Skin epidermis (tissue), 12 donors: Measurements from ENCODE around the gene DMPK.
"Not testable (repeated sequence)": the region's sequence is repeated elsewhere in the genome, so short reads cannot be mapped to it uniquely, and the experiment has no call there.

Experiments used
- H3K27ac ChIP-seq, 21 experiments: fragments of 200-600 bp; sonication (generic) in 11 of 21; one replicate each; pipeline ENCODE4 v1.5.0; 2020; ENCODE audit warnings: mild to moderate bottlenecking in 3 of 21, inconsistent platforms in 2 of 21, moderate library complexity in 2 of 21
- H3K4me3 ChIP-seq, 7 experiments: fragments of 200-600 bp; sonication (generic) in 2 of 7; one replicate each; pipeline ENCODE4 v1.5.0; 2020; ENCODE audit warnings: inconsistent platforms in 2 of 7, mild to moderate bottlenecking in 2 of 7, moderate library complexity in 1 of 7

DMPK gene

DNA sequence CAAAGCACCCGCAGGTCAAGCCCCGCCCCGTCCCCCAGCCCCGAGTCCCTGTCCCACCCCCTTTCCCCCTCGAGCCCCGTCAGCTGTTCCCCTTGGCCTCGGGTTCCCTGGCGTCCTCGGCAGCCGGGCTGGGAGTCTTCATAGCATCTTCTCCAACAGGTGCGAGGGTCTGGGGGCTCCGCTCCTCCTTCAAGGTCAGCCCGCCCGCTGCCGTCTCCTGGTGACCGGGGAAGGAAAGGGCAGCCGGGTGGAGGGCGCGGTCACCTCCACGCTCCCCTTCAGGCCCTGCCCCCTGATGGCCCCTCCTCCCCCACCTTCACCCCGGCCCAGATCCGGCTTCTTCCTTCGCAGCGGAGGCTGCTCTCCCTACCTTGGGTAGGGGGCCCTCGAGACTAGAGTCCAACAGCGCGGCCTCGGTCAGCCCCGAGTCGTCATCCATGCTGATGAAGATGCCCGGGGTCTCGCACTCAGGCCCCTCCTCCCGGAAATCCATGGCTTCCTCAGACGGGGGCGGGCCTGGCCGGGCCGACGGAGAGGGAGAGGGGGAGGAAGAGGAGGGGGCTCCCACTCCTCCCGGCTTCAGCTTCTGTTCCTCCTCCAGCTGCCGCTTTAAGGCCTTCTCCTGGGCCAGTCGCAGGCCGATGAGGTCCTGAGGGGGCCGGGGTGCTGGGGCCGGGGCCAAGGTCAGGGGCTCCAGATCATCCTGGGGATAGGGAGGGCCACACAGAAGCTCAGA, 33.4 kb upstream of the DMPK start:
- peak overlapping the region in 3 of 7 experiments; percentile 1 to 18 (median 11) for H3K4me3 ChIP-seq
- H3K27ac ChIP-seq, result no peak overlapping the region

DNA sequence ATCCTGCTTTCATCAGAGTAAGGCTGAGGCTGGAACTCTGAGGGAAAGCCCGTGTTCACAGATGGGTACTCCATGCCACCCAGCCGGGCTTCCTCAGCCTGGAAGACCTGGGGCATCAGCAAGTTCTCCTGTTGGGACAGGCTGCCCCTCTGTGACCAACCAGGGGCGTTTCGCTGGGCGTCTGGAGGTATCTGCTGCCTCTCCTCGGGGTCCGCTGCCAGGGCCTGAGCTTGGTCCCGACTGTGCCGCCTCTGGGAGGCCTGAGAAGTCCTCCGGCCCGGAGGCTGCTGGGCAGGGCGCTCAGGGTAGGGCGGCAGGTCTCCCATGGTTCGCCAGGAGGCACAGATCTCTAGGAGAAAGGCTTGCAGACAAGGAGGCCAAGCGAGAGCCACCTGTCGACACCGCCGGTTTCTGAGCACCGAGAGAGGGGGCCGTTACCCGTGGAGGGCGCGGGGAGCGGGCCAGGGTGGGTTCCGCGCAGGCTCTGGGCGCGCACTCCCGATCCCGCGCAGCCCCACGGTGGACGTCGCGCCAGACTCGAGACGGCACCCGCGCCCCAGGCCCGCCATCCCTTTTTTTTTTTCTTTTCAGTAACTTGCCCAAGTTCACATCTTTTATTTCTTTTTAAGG, 32.7 kb upstream of the DMPK start, which contains the start of gene RSPH6A:
TSS of gene RSPH6A (minus strand) at position 458 of the 630 bp plus-strand sequence. CDS start at position 326, 132 bp downstream.
- peak within 1 kb of the TSS in 3 of 7 experiments; percentile 1 to 18 (median 11) for H3K4me3 ChIP-seq
- peak within 1 kb of the TSS in 1 of 21 experiments; percentile 26 for H3K27ac ChIP-seq

DNA sequence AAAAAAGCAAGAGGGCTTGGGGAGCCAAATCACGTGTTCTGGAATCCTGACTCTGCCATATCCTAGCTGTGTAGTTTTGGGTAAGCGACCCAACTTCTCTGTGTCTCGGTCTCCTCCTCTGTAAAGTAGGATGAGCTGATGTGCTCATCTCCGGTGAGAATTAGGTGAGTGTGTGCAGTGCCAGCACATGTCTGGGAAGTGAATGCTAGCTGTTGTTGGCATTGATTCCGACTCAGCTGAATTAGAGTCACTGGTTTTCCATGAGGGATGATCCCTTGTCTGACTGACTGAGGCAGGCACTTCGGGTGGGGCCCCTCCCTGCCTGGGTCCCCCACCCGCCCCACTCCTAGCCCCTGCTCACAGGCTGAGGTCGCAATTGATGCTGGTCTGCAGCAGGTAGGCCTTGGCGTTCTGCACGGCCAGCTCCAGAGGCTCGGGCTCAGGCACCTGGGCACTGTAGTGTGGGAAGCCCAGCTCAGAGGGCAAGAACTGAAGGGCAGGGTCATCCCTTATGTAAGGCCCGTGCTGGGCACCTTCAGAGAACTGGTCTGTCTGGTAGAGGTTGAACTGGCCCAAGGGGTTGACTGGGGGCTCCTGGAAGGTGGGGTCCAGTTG, 32.0 kb upstream of the DMPK start:
- Histone ChIP-seq H3K4me3 (no peak overlapping the region), H3K27ac (peak overlapping the region in 1 of 21 experiments; percentile 26)

DNA sequence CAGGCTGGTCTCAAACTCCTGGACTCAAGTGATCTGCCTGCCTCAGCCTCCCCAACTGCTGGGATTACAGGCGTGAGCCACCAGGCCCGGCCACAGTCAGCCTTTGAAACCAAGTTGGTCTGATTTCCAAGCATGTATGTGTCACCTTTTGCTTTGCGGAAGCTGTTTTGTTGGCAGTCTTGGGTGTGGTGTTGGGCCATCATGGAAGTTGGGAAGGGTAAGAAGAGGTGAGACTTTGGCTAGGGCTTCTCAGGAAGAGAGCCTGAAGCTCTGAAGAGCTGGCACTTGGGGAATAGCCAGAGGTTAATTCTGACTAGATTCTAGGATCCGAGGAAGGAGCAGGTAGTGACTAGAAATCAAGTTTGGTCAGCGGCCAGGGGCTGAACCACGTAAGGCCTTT, 30.0 kb upstream of the DMPK start:
- Histone ChIP-seq H3K4me3 (no peak overlapping the region), H3K27ac (peak overlapping the region in 6 of 21 experiments; percentile 10 to 50 (median 35))

DNA sequence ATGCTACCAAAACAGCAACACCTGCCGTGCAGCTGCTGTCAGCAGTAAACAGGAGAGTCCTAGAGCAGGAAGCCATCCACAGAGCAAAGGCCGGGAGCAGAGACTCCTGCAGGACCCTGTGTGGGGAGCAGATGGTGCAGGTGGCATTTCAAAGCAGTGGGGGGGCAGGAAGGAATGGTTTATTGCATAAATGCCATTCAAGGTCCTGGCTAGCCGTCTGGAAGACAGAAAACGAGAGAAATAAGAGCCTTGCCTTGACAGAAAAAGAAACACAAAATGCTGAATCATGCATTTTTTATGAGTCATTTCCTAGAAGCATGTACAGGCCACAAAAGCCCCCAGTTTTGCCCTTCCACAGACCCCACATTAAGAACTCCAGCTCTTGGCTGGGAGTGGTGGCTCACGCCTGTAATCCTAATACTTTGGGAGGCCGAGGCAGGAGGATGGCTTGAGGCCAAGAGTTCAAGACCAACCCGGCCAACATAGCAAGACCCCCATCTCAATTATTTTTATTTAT, 27.4 kb upstream of the DMPK start:
- Histone ChIP-seq H3K4me3 (no peak overlapping the region), H3K27ac (peak overlapping the region in 1 of 21 experiments; percentile 18)

DNA sequence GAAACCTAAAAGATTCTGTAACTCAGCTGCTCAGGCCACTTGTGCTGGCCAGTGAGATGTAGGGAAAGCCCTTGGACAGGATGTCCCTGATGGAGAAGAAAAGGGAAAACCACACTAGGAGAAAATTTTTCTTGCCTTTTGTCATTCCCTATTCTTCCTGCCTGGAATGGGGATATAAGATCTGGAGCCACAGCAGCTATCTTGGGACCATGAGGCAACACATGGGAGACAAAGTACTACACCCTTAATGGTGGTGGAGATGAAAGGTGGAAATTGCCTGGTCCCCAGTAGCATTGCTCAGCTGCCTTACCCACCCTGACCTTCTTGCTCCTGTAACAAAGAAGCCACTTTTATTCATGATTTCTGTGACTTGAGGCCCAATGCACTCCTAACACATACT, 23.4 kb upstream of the DMPK start:
- Histone ChIP-seq H3K4me3 (no peak overlapping the region), H3K27ac (no peak overlapping the region)

DNA sequence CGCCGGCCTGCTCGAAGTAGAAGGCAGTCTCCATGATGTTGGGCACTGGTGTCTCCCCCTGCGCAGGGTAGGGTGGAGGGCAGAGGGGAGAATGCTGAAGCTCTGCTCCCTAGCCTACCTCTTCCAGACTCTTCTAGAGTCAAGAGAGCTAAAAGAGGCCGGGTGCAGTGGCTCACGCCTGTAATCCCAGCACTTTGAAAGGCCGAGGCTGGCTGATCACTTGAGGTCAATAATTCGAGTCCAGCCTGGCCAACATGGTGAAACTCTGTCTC, 22.6 kb upstream of the DMPK start:
- Histone ChIP-seq H3K4me3 (no peak overlapping the region), H3K27ac (no peak overlapping the region)

DNA sequence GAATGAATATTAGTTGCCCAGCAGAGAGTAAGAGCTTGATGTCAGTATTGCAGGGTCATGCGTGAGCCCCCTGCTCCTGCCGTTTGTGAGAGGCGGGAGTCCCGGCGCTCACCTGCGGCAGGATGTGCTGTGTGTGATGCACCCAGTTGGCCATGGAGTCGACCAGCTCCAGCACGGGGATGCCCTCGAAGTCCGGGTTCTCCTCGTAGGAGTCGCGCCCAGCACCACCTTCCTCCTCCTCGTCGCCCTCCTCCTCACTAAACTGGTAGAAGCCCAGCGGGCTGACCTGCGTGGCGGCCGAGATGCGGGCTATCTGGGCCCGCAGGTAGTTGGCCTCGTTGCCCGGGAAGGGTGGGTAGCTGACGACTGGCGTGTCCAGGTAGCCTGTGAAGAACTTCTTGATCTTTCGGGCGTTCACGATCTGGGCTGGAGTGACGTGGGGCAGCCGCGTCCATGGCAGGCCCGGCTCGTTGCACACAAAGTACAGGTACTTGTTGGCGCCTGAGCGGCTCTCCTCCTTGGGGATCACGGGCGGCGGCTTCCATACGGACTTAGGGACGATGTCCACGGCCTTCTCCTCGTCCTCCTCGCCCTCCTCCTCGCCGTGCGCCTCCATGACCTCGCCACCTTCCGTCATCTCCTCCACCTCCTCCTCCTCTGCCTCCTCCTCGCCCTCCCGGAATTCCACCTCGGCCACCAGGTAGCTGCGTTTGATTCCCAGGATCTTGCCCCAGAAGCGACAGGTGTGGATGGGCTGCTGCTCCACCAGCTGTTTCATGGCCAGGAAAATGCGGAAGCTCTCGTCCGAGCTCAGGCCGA, 22.1 kb upstream of the DMPK start:
- Histone ChIP-seq H3K4me3 (no peak overlapping the region), H3K27ac (no peak overlapping the region)

DNA sequence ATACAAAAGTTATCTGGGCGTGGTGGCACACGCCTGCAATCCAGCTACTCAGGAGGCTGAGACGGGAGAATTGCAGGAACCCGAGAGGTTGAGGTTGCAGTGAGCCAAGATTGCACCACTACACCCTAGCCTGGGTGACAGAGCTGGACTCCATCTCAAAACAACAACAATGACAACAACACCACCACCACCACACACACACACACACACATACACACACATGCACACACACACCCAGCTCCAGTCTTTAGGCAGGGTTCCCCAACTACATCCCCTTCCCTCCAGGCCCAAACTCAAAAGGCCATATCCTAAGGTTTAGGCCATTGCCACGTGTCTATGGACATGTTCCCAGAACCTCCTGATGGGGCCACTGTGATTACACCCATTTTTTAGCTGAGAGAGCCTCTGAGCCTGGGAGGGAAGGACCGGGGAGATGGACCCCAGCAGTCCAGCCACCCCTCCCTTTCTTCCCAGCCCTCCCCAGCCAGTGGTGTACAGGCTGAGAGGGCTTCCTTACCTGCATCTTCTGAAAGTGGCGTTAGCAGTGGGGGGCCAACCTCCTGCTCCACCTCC, 19.4 kb upstream of the DMPK start:
- H3K4me3 ChIP-seq, result no peak overlapping the region
- no peak overlapping the region for H3K27ac ChIP-seq

DNA sequence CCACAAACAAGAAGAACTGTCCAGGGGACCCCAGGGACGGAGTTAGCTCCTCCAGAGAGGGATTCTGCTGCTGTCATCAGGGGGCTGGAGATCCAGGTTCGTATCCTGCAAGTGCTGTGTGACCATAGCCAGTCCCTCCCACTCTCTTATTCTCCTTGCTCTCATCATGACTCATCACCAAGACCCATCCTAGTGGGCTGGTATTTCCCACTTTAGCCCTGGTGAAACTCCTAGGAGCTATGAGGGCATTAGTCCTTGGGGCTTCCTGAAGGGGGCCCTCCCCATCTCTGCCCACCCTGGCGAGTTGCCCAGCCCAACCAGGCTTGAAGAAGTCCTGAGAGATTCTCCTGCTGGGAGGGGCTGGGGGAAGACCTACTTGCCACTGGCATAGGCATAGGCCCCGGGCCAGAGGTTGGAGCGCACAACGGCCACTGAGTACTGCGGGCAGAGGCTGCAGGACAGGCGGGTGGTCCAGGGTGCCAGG, 17.8 kb upstream of the DMPK start:
- no peak overlapping the region for H3K4me3 ChIP-seq
- H3K27ac ChIP-seq, result peak overlapping the region in 4 of 21 experiments; percentile 6 to 45 (median 33)

DNA sequence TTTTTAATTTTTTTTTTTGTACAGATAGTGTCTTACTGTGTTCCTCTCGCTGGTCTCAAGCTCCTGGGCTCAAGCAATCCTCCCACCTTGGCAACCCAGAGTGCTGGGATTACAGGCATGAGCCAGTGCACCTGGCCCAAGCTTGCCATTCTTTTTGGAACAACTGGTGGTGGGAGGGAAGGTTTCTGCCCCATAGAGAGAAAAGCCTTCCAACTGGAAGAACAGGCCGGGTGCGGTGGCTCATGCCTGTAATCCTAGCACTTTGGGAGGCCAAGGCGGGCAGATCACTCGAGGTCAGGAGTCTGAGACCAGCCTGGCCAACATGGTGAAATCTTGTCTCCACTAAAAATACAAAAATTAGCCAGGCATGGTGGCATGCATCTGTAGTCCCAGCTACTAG, 17.3 kb upstream of the DMPK start:
- not testable (repeated sequence) for H3K4me3 ChIP-seq
- peak overlapping the region in 6 of 21 experiments; percentile 6 to 46 (median 34) for H3K27ac ChIP-seq

DNA sequence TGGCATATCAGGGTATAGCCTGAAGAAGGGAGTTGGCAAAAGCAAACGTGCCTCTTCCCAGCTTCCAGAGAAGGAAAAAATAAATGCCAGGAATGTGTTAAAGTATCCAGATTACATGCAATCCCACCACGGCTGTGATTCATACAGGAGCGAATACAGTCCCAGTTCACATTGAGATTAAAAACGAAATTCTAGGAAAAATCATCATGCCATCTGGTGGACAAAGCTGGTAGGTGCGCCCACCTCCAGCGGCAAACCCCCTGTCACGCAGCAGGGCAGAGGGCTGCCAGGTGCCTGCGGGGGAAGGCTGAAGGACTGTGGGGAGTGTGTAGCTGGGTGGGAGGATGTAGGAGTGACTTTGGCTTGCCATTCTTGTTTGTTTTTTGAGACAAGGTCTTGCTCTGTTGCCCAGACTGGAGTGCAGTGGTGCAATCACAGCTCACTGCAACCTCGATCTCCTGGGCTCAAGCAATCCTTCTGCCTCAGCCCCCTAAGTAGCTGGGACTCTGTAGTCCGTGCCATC, 16.8 kb upstream of the DMPK start:
- Histone ChIP-seq H3K4me3 (no peak overlapping the region), H3K27ac (peak overlapping the region in 6 of 21 experiments; percentile 6 to 46 (median 34))

DNA sequence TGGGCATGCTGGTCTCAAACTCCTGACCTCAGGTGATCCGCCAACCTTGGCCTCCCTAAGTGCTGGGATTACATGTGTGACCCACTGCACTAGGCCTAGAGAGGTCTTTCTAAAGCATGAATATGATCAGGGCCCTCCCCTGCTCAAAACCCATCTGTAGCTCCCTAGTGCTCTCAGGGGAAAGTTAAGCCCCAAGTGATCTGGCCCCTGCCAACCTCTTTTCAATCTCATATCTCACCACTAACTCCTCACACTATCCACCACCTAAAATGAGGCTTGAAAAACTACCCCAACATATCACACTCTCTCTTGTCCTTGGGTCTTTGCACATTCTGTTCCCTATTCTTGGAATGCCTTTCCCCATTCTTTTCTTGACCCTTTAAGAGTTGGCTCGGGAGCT, 12.3 kb upstream of the DMPK start:
- no peak overlapping the region for H3K27ac ChIP-seq
- no peak overlapping the region for H3K4me3 ChIP-seq

DNA sequence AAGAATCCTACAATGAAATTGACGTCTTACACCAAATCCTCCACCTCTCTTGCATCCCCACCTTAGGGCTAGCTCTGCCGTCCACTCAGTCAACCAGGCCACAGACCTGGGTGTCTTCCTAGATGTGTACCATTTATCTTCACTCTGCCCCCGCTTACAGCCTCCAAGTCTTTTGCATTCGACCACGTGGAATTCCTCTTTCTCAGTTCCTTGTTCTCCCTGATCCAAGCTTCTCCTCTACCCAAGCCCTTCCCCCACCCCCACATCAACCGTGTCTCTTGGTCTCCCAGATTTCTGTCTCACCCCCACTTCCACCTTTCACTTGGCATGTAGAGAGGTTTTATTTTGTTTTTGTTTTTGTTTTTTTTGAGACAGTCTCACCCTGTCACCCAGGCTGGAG, 11.6 kb upstream of the DMPK start:
- H3K27ac ChIP-seq, result no peak overlapping the region
- no peak overlapping the region for H3K4me3 ChIP-seq

DNA sequence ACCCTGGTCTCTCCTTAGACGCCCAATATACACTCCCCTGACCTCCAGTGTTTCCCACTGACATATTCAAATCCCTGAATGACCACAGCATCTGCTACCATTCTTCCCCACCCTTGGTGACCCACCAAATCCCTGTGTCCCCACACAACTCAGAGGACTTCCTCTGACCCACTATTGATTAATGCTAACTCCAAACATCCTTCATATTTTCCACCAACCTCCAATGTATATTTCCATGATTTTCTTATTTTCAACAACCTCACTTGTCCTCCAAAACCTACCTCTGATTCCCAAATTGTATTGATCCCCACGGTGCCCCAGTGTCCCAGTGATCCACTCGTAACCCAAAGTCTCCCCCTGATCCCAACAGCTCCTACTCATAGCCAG, 10.9 kb upstream of the DMPK start:
- Histone ChIP-seq H3K4me3 (peak overlapping the region in 3 of 7 experiments; percentile 58 to 82 (median 66)), H3K27ac (peak overlapping the region in 1 of 21 experiments; percentile 4)

DNA sequence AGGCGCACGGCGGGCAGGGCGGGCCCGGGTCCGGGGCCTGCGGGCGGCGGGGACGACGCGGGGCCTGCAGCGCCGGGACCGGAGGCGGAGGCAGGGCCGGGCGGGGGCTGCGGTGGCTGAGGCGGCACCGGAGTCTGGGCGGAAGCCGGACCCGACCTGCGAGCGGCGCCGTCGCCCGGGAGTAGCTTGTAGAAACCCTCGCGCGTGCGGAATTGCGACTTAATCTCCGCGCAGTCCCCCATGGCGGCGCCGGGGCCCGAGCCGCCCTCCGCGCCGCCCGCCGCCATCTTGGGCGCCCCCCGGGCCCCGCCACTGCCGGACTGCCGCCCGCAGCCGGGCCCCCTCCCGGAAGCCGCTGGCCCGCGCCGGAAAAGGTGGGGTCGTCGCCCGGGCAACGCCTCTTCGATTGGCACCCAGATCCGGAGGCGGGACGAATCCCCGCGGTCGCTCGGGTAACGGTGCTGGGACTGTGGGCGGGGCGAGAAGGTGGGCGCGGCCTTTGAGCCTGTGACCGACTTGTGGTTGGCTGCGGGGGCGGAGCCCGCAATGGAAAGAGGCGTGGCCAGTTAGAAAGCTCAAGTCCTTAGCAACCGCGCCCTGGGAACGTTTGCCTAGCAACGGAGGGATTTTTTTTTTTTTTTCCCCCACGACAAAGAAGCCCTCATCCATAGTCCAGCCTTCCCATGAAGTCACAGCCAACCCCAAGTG, 10.3 kb upstream of the DMPK start, which contains the start of gene DMWD:
TSS of gene DMWD (minus strand) at position 376 of the 708 bp plus-strand sequence. CDS start at position 287, 89 bp downstream.
- H3K27ac ChIP-seq, result peak within 1 kb of the TSS in 20 of 21 experiments; percentile 53 to 89 (median 75)
- H3K4me3 ChIP-seq, result peak within 1 kb of the TSS; percentile 48 to 82 (median 58)

DNA sequence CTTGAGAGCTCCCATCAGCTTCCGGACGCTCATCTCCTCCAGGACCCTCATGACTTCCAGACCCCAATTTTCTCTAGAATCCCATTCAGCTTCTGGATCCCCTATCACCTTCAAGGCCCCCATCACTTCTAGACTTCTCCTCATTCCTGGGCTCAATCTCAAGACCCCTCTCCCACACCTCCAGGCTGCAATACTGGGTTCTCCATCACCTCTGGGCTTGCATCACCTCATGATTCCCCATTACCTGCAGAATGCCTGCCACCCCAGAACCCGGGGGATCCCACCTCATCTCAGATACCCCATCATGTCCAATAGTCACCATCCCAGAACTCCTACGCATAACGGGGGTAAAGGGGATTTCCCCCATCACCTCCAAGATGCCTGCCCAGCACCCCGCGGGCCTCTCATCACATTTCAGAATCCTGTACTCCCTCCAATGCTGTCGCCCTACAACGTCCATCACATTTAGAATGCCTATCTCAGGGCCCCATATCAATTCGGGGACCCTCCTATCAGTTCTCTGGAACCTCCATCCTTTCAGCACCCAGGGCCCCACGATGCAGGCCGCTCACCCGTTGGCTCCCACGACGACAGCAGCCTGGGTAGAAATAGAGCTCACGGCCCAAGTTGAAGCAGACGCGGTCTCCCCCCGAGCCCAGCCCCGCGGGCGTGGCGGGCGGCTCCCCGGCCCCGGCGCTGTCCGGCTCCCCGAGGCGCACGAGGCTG, 9.6 kb upstream of the DMPK start:
- peak overlapping the region; percentile 48 to 82 (median 58) for H3K4me3 ChIP-seq
- peak overlapping the region in 19 of 21 experiments; percentile 3 to 89 (median 74) for H3K27ac ChIP-seq

DNA sequence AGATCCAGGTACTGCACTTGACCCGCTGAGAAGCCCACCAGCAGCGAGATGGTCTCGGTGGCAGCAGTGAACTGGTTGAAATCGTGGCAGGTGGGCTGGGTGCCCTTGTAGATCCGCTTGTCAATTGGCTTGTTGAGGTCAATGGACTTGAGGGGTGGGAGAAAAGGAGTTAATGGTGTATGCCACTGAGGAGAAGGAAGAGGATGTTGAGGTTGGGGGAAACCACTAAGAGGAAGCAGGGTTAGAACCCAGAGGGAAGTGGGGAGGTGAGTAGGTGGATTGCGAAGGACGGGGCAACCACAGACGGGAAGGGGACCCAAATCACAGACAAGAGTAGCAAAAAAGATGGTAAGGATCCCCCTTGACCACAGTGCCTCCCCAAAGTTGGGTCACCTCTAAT, 8.7 kb upstream of the DMPK start:
- H3K27ac ChIP-seq, result no peak overlapping the region
- H3K4me3 ChIP-seq, result peak overlapping the region in 1 of 7 experiments; percentile 56
